ENCODE data around the gene SERPINB6.
A peak's percentile ranks its signal among the peaks of the same experiment; 100 is the strongest.
"Not testable (repeated sequence)": the region's sequence is repeated elsewhere in the genome, so short reads cannot be mapped to it uniquely, and the experiment has no call there.

The SERPINB6 gene

DNA sequence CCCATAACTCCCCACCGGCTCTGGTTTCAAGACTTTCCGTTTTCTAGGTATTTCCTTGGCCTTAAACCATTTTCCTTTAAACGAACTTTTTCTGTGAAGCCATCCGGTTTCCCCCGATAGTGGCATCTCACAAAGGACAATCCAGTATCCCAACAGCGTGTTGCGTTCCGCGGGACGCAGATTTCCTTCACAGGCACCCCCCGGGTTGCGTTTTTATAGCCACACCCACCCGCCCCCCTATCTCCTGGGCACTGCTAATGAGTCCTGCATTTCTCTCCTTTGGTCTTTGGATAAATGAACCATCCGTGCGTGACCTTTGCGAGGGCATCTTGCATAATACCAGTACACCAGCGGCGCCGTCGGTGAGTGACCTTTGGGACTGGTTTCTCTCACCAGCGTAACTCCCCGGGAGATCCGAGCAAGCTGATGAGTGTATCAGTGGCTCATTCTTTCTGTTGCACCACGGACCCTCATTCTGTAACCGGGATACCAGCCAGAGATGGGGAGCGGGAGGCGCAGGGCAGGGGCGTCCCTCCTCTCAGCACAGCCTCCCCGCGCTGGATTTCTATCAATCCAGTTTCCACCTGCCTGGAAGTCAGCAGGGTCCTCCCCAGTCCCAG lies 27.7 kb upstream of the SERPINB6 start:
- DNase-seq: peak; percentile 60

DNA sequence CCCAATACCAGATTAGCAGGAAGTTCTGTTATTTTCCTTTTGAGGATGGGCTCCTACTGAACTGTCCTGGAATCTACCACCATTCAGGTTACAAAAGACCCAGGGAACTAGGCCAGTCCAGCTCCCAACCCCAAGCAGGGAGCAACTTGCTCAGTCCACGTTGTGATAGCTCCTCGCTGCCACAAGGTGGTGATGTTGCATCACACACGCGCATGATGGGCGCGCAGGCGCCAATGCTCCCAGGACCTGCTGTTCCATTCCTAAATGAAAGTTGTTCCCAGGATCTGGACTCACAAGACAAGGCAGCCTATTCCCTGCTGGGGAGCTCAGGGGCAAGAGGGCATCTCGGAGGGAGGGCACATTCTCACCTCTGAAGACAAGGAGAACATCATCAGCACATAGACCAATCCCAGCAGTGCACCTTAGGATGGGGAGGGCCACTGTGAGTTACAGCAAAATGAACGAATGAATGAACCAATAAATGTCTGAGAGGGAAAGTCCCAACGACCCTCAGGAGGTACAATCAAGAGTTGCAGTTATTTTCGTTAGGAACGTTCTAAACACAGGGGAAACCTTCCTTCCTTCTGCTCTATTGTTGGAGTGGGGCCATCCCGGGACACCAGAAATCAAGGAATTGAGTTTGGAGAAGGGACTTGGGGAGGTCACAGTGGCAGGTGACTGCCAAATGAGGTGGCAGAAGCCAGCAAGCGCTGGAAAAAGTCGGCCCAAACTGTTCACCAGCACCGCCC lies 27.1 kb upstream of the SERPINB6 start:
- not testable (repeated sequence) for DNase-seq

DNA sequence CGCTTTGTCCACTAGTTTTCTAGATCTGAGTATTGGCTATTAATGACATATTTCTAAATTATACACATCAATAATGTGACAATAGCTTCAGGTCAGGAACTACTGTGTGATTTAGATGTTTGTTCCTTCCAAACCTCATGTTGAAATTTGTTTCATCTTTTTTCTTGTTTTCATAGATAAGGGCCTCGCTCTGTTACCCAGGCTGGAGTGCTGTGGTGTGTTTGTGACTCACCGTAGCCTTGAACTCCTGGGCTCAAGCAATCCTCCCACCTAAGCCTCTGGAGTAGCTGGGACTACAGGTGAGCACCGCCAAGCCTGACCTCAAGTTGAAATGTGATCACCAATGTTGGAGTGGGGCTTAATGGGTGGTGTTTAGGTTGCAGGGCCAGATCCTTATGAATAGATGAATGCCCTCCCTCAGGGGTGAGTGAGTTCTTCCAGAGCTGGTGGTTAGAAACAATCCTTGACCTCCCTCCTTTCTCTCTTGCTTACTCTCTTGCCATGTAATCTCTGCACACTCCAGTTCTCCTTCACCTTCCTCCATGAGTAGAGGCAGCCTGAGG lies 22.5 kb upstream of the SERPINB6 start:
- peak; percentile 17 for DNase-seq

DNA sequence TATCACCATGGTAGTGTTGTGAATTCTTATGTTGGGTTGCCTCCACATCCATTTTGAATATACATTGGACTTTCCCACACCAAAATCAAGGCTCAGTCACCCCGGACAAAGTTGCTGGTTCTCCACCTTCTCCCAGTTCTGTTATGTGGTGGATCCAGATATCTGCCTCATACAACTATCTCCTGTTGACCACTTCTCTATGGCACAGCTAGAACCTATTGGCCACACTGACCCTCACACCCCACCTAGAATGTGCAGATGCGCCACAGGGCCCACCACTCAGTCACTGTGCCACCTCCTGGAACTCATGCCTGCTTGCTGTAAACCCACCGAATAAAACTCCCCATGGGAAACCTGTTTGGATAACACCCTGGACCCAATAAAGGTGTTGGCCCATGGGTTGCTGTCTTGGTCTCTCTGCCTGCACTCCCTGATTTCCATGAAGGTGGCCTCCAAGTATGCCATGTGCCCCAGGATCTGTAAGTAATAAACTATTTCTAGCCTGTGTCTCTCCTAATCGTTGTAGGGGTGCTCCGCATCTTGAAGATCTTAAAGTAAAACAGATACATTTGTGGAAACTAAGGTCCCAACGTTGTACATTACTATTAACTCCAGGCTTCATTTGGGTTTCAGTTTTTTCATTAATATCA lies 21.1 kb upstream of the SERPINB6 start:
- DNase-seq: no peak

DNA sequence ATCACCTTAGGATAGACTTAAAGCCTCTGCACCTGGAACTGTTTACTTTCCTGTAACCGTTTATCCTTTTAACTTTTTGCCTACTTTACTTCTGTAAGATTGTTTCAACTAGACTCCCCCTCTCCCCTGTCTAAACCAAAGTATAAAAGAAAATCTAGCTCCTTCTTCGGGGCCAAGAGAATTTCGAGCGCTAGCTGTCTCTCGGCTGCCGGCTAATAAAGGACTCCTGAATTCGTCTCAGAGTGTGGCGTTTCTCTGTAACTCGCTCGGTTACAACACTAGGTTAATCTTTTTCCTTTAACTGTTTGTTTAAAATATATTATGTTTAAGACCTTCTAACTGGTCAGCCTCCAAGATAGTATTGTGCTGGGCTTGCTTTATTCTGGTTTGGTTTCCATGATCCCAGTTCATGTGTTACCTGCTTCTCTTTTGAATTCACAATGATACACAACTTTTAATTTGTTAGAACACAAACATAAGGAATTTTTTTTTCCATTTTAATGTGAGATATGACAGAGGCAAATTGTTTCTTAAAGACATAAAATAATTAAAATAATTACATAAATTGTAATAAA lies 19.7 kb upstream of the SERPINB6 start:
- DNase-seq: no peak

DNA sequence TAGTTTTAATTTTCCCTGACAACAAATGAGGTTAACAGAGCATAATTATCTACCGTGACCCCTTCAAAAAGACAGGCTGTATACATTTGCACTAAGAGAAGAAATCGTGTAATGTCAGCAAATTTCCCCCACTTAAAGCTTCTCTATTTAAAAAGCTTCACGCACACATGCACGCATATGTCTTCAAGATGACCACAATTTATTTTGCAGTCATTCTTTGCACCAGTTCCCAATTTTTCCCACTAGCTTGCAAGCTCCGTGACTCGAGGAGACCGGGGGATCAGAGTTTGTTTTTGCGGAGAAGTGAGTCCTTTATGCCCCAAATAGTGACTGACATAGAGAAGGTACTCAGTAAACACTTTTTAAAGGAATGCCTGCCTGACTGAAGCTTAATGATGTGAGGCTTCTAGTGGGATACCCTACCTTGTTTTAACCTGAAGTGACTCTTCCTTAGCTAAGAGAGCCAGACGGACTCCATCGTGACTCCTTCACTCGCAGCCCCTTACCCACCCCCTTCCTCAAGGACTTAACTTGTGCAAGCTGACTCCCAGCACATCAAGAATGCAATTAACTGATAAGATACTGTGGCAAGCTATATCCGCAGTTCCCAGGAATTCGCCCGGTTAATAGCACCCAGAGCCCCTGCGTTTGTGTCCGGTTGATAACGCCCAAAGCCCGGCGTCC lies 19.0 kb upstream of the SERPINB6 start:
- DNase-seq: peak; percentile 22

DNA sequence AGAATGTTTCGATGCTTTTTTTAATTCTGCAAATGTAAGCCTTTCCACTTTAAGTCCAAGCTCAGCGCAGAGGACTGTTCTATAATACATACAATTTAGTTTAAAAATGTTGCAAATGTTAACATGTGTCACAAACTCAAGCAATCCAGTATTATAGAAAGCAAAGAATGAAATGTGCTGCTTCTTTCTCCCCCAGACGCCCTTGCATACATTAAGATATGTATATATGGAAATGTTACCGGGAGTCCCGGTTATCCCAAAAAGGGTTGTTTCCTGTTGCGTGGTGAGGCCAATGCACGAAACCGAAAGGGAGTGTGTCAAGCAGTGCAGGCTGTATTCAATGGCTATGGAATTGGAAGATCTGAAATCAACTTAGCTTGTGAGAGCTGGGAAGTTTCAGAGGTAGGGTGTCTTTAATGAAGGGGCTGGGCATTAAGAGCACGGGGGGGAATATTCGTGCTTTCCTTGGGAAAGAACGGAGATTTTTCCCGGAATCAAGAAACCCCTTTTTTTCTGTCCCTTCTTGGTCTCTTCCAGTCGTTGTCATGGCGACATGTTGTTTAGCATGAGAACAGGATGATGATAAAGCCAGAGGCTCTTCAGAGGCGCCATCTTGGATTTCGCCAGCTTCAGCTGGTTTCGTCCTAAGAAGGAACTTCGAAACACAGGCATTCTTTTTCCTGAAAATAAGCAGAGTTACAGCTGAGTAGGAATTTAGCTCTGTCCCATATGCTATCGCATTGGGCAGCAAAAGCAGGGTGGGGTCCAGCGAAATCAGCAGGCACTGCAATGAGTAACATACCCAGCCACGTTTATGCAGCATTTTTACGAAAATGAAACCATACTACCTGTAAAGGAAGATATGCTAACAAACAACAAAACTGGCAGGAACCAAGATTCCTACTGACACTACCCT lies 18.2 kb upstream of the SERPINB6 start:
- DNase-seq: peak; percentile 89

DNA sequence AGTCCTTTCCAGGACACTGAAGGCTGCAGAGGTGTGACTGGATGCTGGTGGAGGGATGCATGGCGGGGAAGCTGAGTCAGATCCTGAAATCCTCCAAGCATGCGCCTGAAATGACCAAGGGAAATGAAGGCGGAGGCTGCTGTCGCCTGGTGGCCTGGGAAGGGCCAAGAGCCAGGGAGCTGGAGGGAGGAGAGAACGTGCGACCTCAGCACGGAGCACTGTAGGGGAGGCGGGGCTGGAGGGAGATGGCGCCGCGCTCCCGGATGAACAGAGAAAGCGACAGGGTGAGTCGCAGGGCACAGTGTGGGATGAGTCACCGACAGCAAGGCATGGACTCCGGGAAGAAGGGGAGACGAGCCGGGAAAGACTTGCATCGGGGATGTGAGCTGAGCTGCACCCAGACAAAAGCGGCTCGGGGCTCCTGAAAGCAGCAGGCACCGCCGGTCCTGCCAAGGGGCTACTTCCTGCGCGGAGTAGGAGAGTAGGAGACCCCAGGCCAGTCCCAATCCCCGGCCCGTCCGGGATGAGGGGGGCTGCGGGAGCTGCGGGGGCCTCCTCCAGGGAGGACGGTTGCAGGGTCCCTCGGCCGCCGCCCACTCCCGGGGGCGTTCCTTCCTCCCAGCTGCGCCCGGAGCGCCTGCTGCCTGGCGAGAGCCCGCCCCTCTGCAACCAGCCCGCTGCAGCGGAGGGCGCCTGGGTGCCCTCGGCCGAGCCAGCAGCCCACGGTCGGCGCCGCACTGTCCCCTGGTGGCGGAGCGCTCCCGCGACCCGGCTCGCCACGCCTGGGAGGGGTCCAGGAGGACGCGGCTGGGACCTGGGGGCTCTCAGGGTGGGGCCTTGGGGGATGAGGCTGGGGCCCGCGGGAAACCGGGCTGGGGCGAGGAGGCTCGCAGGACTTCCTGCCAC lies 17.3 kb upstream of the SERPINB6 start:
- DNase-seq: peak; percentile 57

DNA sequence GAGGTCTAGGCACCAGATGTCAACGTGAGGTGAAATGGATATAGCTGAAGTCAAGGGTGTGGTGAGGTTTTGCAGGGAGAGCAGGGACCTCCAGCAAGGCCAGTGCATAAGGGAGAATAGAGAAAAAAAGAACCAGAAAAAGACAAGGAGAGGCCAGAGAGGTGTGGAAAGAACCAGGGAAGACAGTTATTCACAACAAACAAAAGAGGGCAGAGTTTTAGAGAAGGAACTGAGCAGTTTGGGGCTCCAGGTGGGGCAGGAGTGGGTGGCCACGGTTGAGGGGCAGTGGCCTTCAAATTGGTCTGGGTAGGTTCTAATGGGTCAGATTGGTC lies 16.7 kb upstream of the SERPINB6 start:
- DNase-seq: no peak

DNA sequence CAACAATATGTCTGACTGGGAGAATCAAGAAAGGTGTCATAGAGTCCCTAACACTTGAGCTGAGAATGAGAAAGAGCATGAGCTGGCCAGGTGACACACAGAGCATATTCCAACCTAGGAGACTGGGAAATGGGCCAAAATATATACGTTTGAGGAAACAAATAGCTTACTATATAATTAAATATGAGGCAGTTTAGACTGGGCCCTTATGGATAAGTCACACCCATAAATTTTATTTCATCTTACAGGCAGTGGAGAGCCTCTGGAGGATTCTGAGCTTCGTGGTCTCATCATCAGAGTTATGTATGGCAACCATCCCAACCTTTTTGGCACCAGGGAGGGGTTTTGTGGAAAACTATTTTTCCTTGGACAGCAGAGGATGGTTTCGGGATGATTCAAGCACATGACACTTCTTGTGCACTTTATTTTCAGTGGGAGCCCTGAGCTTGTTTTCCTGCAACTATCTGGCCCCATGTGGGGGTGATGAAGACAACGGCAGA lies 15.4 kb upstream of the SERPINB6 start:
- DNase-seq: no peak

DNA sequence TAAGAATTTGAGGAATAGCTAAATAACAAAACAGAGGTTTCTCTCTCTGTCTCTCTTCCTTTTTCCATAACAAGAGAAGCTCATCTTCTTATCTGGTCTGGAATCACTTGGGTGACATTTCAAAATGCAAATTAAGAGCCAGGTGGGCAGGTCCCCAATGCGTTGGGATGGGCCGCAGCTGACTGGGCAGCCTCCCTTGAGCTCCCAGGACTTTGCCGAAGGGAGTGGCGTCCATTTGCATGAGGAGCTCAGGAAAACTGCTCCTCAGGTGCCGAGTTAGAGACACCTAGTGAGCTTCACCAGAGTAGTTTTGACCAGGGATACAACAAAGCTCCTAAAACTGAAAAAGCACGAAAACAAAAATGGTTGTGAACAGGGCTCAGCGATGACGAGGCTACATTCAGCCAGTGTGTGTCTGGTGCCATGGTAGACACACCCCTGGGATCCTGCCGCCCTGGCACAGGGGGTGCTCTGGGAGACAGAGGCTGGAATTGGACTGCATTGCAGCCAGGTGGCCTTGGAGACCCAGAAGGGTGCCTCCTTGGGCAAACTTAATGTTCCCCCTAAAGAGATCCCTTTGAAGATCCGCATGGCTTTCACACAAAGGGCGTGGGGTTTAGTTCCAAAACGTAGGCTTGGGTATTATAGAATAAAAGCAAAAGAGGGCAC lies 13.5 kb upstream of the SERPINB6 start:
- no peak for DNase-seq

DNA sequence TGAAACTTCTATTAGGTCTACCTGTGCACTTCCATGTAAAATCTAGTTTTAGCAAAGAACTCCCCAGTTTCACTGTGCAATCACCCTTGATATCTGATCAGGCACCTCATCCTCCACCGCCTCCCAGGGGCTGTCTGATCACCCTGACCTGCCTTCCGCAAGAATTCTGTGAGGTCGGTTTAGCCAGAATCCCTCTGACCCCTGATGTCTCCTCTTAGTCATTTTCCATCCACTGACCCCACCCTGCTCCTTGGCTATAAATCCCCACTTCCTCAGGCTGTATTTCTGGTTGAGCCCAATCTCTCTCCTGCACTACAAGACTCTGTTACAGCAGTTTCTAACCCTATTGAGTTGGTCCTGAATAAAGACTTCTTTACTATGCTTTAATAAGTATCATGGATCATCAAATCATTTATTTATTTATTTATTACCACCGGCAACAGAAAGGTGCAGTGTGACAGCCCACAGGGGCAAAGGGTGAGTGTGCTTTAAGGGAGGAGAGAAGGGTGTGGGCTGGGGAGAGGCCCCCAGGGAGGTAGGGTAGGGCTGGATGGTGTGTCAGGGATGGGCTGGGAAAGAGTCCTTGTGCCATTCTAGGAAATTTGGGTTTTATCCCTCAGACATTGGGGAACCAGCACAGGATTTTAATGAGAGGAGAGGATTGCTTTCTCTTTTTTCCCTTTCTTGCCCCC lies 11.2 kb upstream of the SERPINB6 start:
- DNase-seq: no peak

DNA sequence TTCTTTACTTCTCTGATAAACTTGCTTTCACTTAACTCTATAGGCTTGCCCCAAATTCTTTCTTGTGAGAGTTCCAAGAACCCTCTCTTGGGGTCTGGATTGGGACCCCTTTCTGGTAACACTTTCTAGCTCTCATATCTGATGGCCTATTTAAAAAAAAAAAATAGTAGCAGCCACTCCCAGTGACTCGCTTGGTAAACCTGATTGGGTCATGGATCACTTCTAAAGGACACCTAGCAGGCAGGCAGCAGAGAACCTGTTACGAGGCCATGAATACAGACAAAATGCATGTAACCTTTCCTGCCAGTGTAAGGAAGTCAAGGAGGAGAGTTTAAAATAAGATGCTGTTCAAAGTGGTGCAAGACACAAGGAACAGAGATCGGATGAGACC lies 9.1 kb upstream of the SERPINB6 start:
- no peak for DNase-seq

DNA sequence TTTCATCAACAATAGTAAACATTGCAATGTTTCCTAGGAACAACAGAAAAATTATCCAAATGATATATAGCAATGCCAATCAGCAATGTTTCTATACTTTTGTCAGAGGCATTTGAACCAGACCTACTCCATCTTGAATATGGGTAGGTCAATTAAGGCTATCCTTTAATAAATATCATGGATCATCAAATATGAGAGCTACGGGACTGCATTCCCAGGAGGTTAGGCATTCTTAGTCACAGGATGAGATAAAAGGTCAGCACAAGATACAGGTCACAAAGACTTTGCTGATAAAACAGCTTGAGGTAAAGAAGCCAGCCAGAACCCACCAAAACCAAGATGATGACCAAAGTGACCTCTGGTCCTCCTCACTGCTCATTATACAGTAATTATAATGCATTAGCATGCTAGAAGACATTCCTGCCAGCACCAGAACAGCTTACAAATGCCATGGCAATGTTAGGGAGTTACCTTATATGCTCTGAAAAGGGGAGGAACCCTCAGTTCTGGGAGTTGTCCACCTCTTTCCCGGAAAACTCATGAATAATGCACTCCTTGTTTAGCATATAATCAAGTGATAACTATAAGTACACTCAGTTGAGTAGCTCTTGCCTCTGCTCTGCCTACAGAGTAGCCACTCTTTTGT lies 8.6 kb upstream of the SERPINB6 start:
- DNase-seq: no peak

DNA sequence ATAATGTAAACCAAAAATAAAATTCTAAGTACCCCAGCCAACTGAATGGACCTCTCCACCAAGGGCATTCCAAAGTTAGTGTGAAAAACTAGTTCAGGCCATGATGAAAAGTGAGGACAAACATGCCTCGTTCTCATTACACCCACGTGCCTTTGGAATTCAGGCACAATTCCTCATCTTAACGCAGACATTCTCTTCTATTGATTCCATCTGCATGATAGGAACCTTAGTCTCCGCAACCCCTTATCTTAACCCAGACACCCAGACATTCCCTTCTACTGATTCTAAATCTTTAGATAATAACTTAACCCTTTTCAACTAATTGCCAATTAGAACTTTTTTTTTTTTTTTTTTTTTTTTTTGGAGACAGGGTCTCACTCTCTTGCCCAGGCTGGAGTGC lies 7.6 kb upstream of the SERPINB6 start:
- no peak for DNase-seq

DNA sequence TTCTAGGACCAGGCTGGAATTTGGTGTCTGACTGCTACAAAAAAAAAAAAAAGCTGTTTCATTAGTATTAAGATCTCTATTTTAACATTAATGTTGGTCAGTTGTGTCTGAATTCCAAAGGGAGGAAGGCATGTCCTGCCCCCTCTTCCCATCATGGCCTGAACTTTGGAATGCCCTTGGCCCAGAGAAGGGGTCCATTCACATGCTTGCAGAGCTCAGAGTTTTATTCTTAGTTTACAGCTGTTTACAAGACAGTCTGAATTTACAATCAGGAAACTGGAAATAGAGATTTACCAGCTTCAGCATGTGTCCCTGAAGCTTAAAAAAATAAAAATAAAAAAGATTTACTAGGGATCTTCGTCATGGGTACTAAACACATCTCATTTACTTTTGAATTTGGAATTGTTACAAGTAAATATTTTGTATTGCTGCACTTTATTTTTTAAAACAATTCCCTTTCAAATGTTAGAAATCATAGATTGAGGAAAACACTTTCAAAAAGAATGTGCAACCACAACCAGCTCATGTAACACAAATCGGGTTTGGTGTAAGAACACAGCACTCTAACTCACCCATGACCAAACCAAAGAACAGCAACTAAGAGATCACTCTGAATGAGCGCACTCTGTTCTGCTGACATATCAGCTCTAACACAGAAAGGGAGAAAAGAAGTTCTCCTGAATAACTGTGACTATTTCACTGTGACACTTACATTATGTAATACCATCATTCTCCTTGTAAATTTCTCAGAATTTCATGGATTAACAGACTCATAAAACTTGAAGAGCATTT lies 6.6 kb upstream of the SERPINB6 start:
- no peak for DNase-seq

DNA sequence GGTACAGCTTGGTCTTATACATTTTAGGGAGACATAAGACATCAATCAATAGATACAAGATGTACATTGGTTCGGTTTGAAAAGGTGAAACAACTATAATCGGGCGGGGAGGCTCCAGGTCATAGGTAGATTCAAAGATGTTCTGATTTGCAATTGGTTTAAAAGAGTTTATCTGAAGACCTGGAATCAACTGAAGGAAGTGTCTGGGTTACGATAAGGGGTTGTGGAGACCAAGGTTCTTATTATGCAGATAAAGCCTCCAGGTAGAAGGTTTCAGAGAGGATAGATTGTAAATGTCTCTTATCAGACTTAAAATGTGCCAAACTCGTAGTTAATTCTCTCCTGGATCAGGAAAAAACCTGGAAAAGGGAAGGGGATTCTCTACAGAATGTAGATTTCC lies 5.9 kb upstream of the SERPINB6 start:
- no peak for DNase-seq

DNA sequence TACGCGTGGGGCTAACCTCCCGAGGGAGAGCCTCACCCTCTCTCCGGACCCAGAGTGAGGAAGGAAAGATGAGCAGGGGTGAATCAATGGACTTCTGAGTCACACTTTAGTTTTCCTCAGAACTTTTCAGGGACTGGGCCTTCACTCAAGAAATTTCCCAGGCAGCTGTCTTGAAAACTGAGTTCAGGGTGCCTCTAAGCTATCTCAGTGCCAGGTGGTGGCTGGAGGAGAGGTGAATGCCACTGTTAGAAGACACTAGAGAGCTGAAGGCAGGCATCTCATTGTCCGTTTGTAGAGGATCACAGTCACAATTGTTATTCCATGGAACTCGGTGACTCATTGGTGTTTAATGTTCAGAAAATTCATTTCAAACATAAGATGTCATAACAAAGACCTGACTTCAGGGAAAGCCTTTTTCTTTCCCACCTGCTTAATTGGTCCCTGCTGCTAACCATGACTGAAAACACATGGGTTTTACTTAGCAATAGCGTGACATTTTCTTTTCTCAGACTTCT lies 5.3 kb upstream of the SERPINB6 start:
- no peak for DNase-seq
